ENCODE measurements around the gene HSPG2.

HSPG2 gene

GRCh38 chr1:21852282-21853130, 84.6 kb downstream of the HSPG2 start:
- TF ChIP-seq CTCF (IDR thresholded peaks at IDR 0.05; ENCODE audit: low read depth, low read length, missing control alignments): no peak
- H3K4me3 ChIP-seq (ENCODE audit: low read depth, low read length): no peak overlapping the region
- in situ Hi-C loops (cut with HindIII; ENCODE audit: low sequenced_read_pairs): loop anchor here (5.0 kb wide), 1 partner anchor 70 kb away; the partner anchor contains the start of gene USP48
- no peak for DNase-seq (ENCODE audit: low read depth)

DNA sequence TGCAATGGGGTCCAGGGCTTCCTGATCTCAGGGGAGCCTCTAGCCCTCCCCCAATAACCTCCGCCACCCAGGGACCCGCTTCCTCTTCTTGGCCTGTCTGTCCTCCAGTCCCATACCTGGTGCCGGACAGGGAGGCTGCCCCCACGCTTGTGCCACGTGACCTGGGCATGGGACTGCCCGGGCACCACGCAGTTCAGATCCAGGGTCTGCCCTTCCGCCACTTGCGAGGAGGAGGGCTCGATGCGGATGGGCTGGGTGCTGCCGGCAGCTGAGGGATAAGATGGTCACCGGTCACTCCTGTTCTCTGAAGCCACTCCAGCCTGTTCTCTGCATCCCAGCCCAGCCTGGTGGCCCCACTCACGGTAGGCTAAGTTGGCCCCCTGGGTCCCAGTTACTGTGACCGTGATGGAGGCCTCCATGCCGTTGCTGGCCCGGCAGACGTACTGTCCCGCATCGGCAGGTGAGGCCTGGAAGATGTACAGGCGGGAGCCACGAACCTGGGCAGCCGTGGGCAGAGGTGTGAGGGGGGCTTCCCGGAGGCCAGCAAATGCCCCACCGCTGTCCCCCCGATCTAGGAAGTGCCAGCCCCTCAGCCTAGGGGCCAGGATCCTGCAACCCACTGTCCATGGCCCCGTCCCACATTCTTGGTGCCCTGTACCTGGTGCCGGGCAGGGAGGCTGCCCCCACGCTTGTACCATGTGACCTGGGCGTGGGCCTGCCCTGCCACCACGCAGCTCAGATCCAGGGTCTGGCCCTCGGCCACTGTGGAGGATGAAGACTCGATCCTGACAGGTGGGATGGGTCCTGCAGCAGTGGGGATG, 85.5 kb downstream of the HSPG2 start:
- no peak for TF ChIP-seq CTCF (IDR thresholded peaks at IDR 0.05; ENCODE audit: low read depth, low read length, missing control alignments)
- no peak for DNase-seq (ENCODE audit: low read depth)
- no peak overlapping the region for H3K4me3 ChIP-seq (ENCODE audit: low read depth, low read length)
- in situ Hi-C loops (cut with HindIII; ENCODE audit: low sequenced_read_pairs): loop anchor here (5.0 kb wide), 1 partner anchor 69 kb away; the partner anchor contains the start of gene USP48

- in situ Hi-C loops (cut with HindIII; ENCODE audit: low sequenced_read_pairs): loop anchor here (5.0 kb wide), 1 partner anchor 68 kb away; the partner anchor contains the start of gene USP48
- H3K4me3 ChIP-seq (ENCODE audit: low read depth, low read length): no peak overlapping the region
- no peak for TF ChIP-seq CTCF (IDR thresholded peaks at IDR 0.05; ENCODE audit: low read depth, low read length, missing control alignments)
- no peak for DNase-seq (ENCODE audit: low read depth)
Observed at GRCh38 chr1:21849909-21850576, 87.1 kb downstream of the HSPG2 start.

DNA sequence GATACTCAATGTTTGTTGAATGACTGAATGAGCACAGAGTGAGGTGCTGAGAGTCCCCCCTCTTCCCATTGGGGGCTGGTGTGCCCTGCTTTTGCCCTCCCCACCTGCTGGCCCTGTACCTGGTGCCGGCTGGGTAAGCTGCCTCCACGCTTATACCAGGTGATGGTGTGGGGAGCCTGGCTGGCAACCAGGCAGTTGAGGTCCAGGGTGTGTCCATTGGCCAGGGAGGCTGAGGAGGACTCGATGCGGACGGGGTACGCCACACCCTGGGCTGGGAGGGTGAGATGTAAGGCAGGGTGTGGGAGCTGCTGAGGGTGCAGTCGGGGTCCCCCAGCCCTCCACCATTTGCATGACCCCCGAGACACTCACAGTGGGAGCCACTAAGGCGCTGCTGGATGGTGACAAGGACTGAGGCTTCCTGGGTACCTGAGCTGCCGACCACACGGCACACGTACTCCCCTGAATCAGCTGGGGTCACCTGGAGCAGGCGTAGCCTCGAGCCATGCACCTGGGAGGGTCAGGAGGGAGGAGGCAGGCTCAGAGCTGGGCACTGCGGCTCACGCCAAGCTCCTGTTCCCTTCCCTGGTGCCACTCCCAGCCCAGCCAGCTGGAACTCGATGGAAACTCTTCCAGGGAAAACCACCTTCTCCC, 88.5 kb downstream of the HSPG2 start:
- no peak for DNase-seq (ENCODE audit: low read depth)
- no peak for TF ChIP-seq CTCF (IDR thresholded peaks at IDR 0.05; ENCODE audit: low read depth, low read length, missing control alignments)
- in situ Hi-C loops (cut with HindIII; ENCODE audit: low sequenced_read_pairs): no loop called here

DNA sequence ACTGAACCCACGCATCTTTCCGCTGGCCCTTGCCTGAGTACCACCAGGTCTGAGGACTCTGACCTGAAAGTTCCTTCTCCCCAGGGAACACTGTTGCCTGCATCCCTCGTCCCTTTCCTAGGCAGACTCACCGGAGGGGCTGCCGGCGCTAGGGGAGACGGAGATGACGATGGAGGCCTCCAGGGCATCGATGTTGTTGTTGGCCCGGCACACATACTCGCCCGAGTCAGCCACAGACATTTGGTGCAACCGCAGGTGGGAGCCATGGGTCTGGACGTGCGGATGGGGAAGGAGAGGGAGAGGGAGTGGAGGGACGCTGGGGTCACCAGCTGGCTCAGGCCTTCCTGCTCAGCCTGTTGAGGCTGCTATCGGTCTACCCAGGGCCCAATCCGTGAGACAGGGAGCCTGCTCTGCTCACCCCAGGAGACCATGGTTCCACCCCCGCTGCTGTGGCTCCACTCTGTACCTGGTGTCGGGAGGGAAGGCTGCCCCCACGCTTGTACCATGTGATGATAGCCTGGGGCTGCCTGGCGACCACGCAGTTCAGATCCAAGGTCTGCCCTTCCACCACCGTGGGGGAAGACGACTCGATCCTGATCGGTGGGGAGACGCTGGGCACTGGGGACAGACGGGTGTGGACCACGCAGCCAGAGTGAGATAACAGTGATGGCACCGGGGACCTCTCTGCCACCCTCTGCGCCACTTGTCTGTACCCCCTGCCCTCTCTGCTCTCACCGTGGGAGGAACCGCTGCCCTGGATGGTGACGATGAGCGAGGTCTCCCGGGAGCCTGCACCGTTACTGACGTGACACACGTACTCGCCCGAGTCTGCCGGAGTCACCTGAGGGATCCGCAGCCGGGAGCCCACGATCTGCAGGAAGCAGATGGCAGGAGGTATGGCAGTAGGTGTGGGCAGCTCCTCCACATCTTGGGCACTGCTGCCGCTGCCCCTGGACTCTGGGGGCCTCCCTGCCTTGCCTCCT, 89.6 kb downstream of the HSPG2 start:
- DNase-seq (ENCODE audit: low read depth): no peak

More for the DNA sequence above, 88.5 kb downstream of the HSPG2 start:
- no peak overlapping the region for H3K4me3 ChIP-seq (ENCODE audit: low read depth, low read length)

More for the DNA sequence above, 89.6 kb downstream of the HSPG2 start:
- in situ Hi-C loops (cut with HindIII; ENCODE audit: low sequenced_read_pairs): no loop called here
- no peak overlapping the region for H3K4me3 ChIP-seq (ENCODE audit: low read depth, low read length)
- TF ChIP-seq CTCF (IDR thresholded peaks at IDR 0.05; ENCODE audit: low read depth, low read length, missing control alignments): no peak

All from astrocyte of the cerebellum (primary cell).